Measurements from ENCODE around the gene MOCS2. TPM values are rescaled to one million over a fixed set of nuclear protein-coding genes. Genes with fewer than 3 reads are reported as not detected.

MOCS2 gene
- total and polyA plus RNA-seq, 10 of the 15 experiments (the other 5 are each of a cell fraction or from before 2014, with no cell fraction given), result 11.0 to 27.4 (median 22.5) TPM

DNA sequence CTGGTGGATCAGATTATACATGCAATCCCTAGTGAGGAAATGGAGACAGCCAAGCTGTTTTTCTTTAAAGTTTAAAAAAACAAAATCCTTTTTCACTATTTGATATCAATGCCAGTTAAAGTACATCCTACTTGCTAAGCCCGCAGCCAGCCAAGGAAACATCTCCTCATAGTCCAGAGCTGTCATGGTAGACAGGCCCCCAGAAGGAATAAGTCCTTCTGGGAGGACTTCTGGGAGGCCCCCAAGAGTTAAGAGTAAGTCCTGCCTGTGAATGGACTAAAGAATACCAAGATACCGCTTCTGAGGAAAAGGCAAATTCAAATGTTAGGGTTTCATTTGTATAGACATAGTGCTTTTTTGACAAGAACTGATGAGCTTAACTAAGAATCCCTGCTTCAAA, 38.3 kb downstream of the MOCS2 start (continued):
- TF ChIP-seq, protein P1, sequence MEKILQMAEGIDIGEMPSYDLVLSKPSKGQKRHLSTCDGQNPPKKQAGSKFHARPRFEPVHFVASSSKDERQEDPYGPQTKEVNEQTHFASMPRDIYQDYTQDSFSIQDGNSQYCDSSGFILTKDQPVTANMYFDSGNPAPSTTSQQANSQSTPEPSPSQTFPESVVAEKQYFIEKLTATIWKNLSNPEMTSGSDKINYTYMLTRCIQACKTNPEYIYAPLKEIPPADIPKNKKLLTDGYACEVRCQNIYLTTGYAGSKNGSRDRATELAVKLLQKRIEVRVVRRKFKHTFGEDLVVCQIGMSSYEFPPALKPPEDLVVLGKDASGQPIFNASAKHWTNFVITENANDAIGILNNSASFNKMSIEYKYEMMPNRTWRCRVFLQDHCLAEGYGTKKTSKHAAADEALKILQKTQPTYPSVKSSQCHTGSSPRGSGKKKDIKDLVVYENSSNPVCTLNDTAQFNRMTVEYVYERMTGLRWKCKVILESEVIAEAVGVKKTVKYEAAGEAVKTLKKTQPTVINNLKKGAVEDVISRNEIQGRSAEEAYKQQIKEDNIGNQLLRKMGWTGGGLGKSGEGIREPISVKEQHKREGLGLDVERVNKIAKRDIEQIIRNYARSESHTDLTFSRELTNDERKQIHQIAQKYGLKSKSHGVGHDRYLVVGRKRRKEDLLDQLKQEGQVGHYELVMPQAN (conservative IDR thresholded peaks at IDR 0.05), result no peak
- TF ChIP-seq PML (IDR thresholded peaks at IDR 0.05; ENCODE audit: low read length) (no peak), POLR2AphosphoS2 (IDR thresholded peaks at IDR 0.05; ENCODE audit: low read depth, low read length) (no peak), SUZ12 (IDR thresholded peaks at IDR 0.05; ENCODE audit: unreplicated experiment) (no peak)

DNA sequence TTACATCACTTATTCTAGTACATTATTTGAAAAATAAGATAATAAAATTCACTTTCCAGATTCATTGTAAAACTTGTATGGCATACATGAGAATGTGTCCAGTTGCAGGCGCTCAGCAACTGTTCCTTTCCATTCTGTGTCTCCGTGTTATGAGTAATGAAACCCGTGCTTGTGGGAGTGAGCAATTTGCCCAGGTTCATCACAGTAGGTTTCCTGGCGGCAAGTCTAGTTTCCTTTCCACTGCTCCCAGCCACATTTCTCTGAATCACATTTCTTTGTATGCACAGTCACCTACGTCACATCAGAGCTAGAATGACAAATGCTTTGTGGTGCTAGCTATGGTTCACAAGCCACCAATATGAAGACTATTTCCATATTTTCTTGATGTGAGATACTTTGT, 39.9 kb downstream of the MOCS2 start:
- intact Hi-C loops (cut with micrococcal nuclease; ENCODE audit: unreplicated experiment), result no loop called here
- ChIA-PET SMC1A (ENCODE audit: uncharacterized antibody, unreplicated experiment) (interaction anchor here (1.4 kb wide), 1 partner anchor 12 kb away, joined by 3 read pairs; no protein-coding TSS in a partner anchor), CTCF (interaction anchor here (0.9 kb wide), 1 partner anchor 121 kb away, joined by 4 read pairs; no protein-coding TSS in a partner anchor)

More for the DNA sequence above, 39.9 kb downstream of the MOCS2 start:
- no peaks in the 10 kb centered on the region for H3K4me1 ChIP-seq (ENCODE audit: control insufficient read depth, insufficient read depth, low read length)
- H3K4me3 ChIP-seq, result no peak overlapping the region
- BruUV-seq (replicated peaks), result no TSS peak
- no peak overlapping the region for H3K4me2 ChIP-seq (ENCODE audit: control insufficient read depth, insufficient read depth)
- FAIRE-seq, result no peak
- no peak overlapping the region for H3K27ac ChIP-seq (ENCODE audit: control insufficient read depth, insufficient read depth)
- TF ChIP-seq, protein P2, sequence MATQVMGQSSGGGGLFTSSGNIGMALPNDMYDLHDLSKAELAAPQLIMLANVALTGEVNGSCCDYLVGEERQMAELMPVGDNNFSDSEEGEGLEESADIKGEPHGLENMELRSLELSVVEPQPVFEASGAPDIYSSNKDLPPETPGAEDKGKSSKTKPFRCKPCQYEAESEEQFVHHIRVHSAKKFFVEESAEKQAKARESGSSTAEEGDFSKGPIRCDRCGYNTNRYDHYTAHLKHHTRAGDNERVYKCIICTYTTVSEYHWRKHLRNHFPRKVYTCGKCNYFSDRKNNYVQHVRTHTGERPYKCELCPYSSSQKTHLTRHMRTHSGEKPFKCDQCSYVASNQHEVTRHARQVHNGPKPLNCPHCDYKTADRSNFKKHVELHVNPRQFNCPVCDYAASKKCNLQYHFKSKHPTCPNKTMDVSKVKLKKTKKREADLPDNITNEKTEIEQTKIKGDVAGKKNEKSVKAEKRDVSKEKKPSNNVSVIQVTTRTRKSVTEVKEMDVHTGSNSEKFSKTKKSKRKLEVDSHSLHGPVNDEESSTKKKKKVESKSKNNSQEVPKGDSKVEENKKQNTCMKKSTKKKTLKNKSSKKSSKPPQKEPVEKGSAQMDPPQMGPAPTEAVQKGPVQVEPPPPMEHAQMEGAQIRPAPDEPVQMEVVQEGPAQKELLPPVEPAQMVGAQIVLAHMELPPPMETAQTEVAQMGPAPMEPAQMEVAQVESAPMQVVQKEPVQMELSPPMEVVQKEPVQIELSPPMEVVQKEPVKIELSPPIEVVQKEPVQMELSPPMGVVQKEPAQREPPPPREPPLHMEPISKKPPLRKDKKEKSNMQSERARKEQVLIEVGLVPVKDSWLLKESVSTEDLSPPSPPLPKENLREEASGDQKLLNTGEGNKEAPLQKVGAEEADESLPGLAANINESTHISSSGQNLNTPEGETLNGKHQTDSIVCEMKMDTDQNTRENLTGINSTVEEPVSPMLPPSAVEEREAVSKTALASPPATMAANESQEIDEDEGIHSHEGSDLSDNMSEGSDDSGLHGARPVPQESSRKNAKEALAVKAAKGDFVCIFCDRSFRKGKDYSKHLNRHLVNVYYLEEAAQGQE (IDR thresholded peaks at IDR 0.05; ENCODE audit: low read depth, low read length), result no peak
- TF ChIP-seq, protein P3, sequence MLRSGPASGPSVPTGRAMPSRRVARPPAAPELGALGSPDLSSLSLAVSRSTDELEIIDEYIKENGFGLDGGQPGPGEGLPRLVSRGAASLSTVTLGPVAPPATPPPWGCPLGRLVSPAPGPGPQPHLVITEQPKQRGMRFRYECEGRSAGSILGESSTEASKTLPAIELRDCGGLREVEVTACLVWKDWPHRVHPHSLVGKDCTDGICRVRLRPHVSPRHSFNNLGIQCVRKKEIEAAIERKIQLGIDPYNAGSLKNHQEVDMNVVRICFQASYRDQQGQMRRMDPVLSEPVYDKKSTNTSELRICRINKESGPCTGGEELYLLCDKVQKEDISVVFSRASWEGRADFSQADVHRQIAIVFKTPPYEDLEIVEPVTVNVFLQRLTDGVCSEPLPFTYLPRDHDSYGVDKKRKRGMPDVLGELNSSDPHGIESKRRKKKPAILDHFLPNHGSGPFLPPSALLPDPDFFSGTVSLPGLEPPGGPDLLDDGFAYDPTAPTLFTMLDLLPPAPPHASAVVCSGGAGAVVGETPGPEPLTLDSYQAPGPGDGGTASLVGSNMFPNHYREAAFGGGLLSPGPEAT (IDR thresholded peaks at IDR 0.05; ENCODE audit: low read depth), result no peak
- TF ChIP-seq CBFB (IDR thresholded peaks at IDR 0.05; ENCODE audit: low read depth) (no peak), RB1 (IDR thresholded peaks at IDR 0.05; ENCODE audit: borderline replicate concordance) (no peak), CHD2 (IDR thresholded peaks at IDR 0.05; ENCODE audit: borderline replicate concordance, low read depth, low read length) (no peak), TBL1XR1 (IDR thresholded peaks at IDR 0.05; ENCODE audit: low read depth, low read length) (no peak), FOXK2 (IDR thresholded peaks at IDR 0.05) (no peak), PAX5 (IDR thresholded peaks at IDR 0.05; ENCODE audit: borderline replicate concordance, low read depth, low read length) (no peak), SIN3A (IDR thresholded peaks at IDR 0.05; ENCODE audit: low read depth, low read length) (no peak), BHLHE40 (IDR thresholded peaks at IDR 0.05; ENCODE audit: borderline replicate concordance in 1 of 2, low read depth in 2 of 2, low read length in 1 of 2) (no peak), KDM1A (IDR thresholded peaks at IDR 0.05; ENCODE audit: borderline replicate concordance) (no peak), YY1 (IDR thresholded peaks at IDR 0.05; ENCODE audit: low read depth, low read length) (no peak), RELA (IDR thresholded peaks at IDR 0.05; ENCODE audit: borderline replicate concordance, partially characterized antibody) (no peak), DPF2 (IDR thresholded peaks at IDR 0.05) (no peak)
- no peaks in the 10 kb centered on the region for H3K79me2 ChIP-seq (ENCODE audit: control insufficient read depth, insufficient read depth, low read length)
- ATAC-seq, result no peak
- in situ Hi-C loops (cut with MboI), result no loop called here
- no peaks in the 10 kb centered on the region for H3K36me3 ChIP-seq (ENCODE audit: control insufficient read depth in 2 of 2, insufficient read depth in 2 of 2, low read length in 1 of 2)
- no peak for DNase-seq (ENCODE audit: low read depth, low spot score)
- no peaks in the 10 kb centered on the region for H3K9me3 ChIP-seq (replicated peaks; ENCODE audit: control insufficient read depth, insufficient read depth, low read length)
- POLR2A ChIA-PET, result no interaction called here
- RAD21 ChIA-PET (ENCODE audit: unreplicated experiment), result no interaction called here
- no peak overlapping the region for H2AFZ ChIP-seq (ENCODE audit: control insufficient read depth, low read depth, low read length)
- peaks cover 0 to 5% of the 10 kb centered on the region in 2 experiments; a peak in 2 of 4 replicates for H3K27me3 ChIP-seq (replicated peaks in 1 of 2; ENCODE audit: control insufficient read depth in 2 of 2, insufficient read depth in 2 of 2, low read length in 1 of 2)
- H3K9ac ChIP-seq (ENCODE audit: control insufficient read depth, insufficient read depth, low read length), result no peak overlapping the region
- no peaks in the 10 kb centered on the region for H4K20me1 ChIP-seq (ENCODE audit: control insufficient read depth, insufficient read depth)
- WGBS (ENCODE audit: insufficient coverage, insufficient replicate concordance, low lambda C conversion rate, missing lambda C conversion rate), result 50% methylated on average over 5 of the region's 5 CpGs
